ENCODE data around the gene ADPRM. TPM values are rescaled to one million over a fixed set of nuclear protein-coding genes. Genes with fewer than 3 reads are reported as not detected.

Gene ADPRM
- total RNA-seq, 1 donor from 2014 or later, result 8.9 TPM

GRCh38 chr17:10737168-10737622 is 39.8 kb downstream of the ADPRM start:
- Histone ChIP-seq H3K4me2 (no peak overlapping the region), H3F3A (ENCODE audit: low read depth) (no peaks in the 10 kb centered on the region), H4K20me1 (ENCODE audit: low read depth) (no peaks in the 10 kb centered on the region), H3K4me3 (no peak overlapping the region), H3K27me3 (no peaks in the 10 kb centered on the region), H3K79me2 (ENCODE audit: low read depth) (no peaks in the 10 kb centered on the region), H3K27ac (no peak overlapping the region), H3K36me3 (no peaks in the 10 kb centered on the region), H2AFZ (replicated peaks) (no peak overlapping the region), H3K9me3 (ENCODE audit: low read depth) (no peaks in the 10 kb centered on the region), H3K9ac (no peak overlapping the region), H3K4me1 (no peaks in the 10 kb centered on the region)
- no peaks in the 10 kb centered on the region for H3K9me3 Mint-ChIP-seq
- DNase-seq (ENCODE audit: low spot score), result peak; percentile 70
- peaks cover 11% of the 10 kb centered on the region for H3K4me1 Mint-ChIP-seq
- peaks cover 4% of the 10 kb centered on the region for H3K27me3 Mint-ChIP-seq (ENCODE audit: insufficient read depth, low read depth)
- H3K4me3 Mint-ChIP-seq, result no peak overlapping the region
- H3K36me3 Mint-ChIP-seq, result no peaks in the 10 kb centered on the region
- H3K27ac Mint-ChIP-seq, result no peak overlapping the region
- peak; percentile 85 for TF ChIP-seq CTCF (IDR thresholded peaks at IDR 0.05)
- no peak for TF ChIP-seq EZH2phosphoT487 (IDR thresholded peaks at IDR 0.05)
- TF ChIP-seq EZH2 (IDR thresholded peaks at IDR 0.05), result no peak

- Histone ChIP-seq H3K9me3 (ENCODE audit: low read depth) (no peaks in the 10 kb centered on the region), H3F3A (ENCODE audit: low read depth) (no peaks in the 10 kb centered on the region), H3K27ac (no peak overlapping the region), H3K4me3 (no peak overlapping the region), H3K27me3 (no peaks in the 10 kb centered on the region), H3K4me2 (no peak overlapping the region), H3K4me1 (no peaks in the 10 kb centered on the region), H3K79me2 (ENCODE audit: low read depth) (no peaks in the 10 kb centered on the region), H3K9ac (no peak overlapping the region), H3K36me3 (no peaks in the 10 kb centered on the region), H4K20me1 (ENCODE audit: low read depth) (no peaks in the 10 kb centered on the region), H2AFZ (replicated peaks) (no peak overlapping the region)
- peaks cover 6% of the 10 kb centered on the region for H3K27me3 Mint-ChIP-seq (ENCODE audit: insufficient read depth, low read depth)
- H3K36me3 Mint-ChIP-seq, result no peaks in the 10 kb centered on the region
- no peaks in the 10 kb centered on the region for H3K9me3 Mint-ChIP-seq
- no peak overlapping the region for H3K4me3 Mint-ChIP-seq
- H3K4me1 Mint-ChIP-seq, result peaks cover 11% of the 10 kb centered on the region
- DNase-seq (ENCODE audit: low spot score), result no peak
- no peak overlapping the region for H3K27ac Mint-ChIP-seq
- TF ChIP-seq EZH2phosphoT487 (IDR thresholded peaks at IDR 0.05) (no peak), EZH2 (IDR thresholded peaks at IDR 0.05) (no peak), CTCF (IDR thresholded peaks at IDR 0.05) (no peak)
Observed at GRCh38 chr17:10737736-10738135, 40.3 kb downstream of the ADPRM start.

GRCh38 chr17:10738521-10739258 is 41.3 kb downstream of the ADPRM start:
- H3K4me1 ChIP-seq, result no peaks in the 10 kb centered on the region
- no peak overlapping the region for H3K27ac ChIP-seq
- H3K9me3 ChIP-seq (ENCODE audit: low read depth), result no peaks in the 10 kb centered on the region
- H4K20me1 ChIP-seq (ENCODE audit: low read depth), result no peaks in the 10 kb centered on the region
- Mint-ChIP-seq H3K9me3 (no peaks in the 10 kb centered on the region), H3K36me3 (no peaks in the 10 kb centered on the region), H3K4me3 (no peak overlapping the region), H3K27ac (no peak overlapping the region), H3K27me3 (ENCODE audit: insufficient read depth, low read depth) (peaks cover 6% of the 10 kb centered on the region), H3K4me1 (peaks cover 11% of the 10 kb centered on the region)
- DNase-seq (ENCODE audit: low spot score), result no peak
- H3K4me3 ChIP-seq, result no peak overlapping the region
- no peaks in the 10 kb centered on the region for H3K36me3 ChIP-seq
- H3K27me3 ChIP-seq, result no peaks in the 10 kb centered on the region
- no peak overlapping the region for H3K9ac ChIP-seq
- no peaks in the 10 kb centered on the region for H3K79me2 ChIP-seq (ENCODE audit: low read depth)
- no peak overlapping the region for H2AFZ ChIP-seq (replicated peaks)
- H3K4me2 ChIP-seq, result no peak overlapping the region
- no peak for TF ChIP-seq CTCF (IDR thresholded peaks at IDR 0.05)
- TF ChIP-seq EZH2 (IDR thresholded peaks at IDR 0.05), result no peak
- no peak for TF ChIP-seq EZH2phosphoT487 (IDR thresholded peaks at IDR 0.05)
- no peaks in the 10 kb centered on the region for H3F3A ChIP-seq (ENCODE audit: low read depth)

Measured in neural progenitor cell (in vitro differentiated cells).